Activated naive CD4-positive, alpha-beta T cell treated with anti-CD3 and anti-CD28 coated beads, Interleukin-2, amount 50 U/mL, for 24 hours (primary cell): ENCODE measurements around the gene PRR22.
"Not testable (repeated sequence)": the region's sequence is repeated elsewhere in the genome, so short reads cannot be mapped to it uniquely, and the experiment has no call there.

ENCODE experiments used
- H3K27ac Mint-ChIP-seq: one replicate; pipeline ENCODE4 v1.8.0; 2021; ENCODE audit warnings: mild to moderate bottlenecking, mixed read lengths
- H3K27me3 Mint-ChIP-seq: one replicate; pipeline ENCODE4 v1.8.0; 2021; ENCODE audit warnings: mixed read lengths
- H3K36me3 Mint-ChIP-seq: one replicate; pipeline ENCODE4 v1.8.0; 2021; ENCODE audit warnings: mixed read lengths
- H3K4me1 Mint-ChIP-seq: one replicate; pipeline ENCODE4 v1.8.0; 2021; ENCODE audit warnings: mixed read lengths
- H3K4me3 Mint-ChIP-seq: one replicate; pipeline ENCODE4 v1.8.0; 2021; ENCODE audit warnings: mild to moderate bottlenecking, mixed read lengths
- H3K9me3 Mint-ChIP-seq: one replicate; pipeline ENCODE4 v1.8.0; 2021; ENCODE audit warnings: mixed read lengths

PRR22 gene

GRCh38 chr19:5751709-5752108 is 32.8 kb downstream of the PRR22 start:
- Mint-ChIP-seq H3K27ac (no peak overlapping the region), H3K36me3 (no peaks in the 10 kb centered on the region)

GRCh38 chr19:5749505-5749904 is 35.0 kb downstream of the PRR22 start:
- H3K27ac Mint-ChIP-seq, result no peak overlapping the region
- no peaks in the 10 kb centered on the region for H3K9me3 Mint-ChIP-seq
- H3K4me3 Mint-ChIP-seq, result no peak overlapping the region
- no peaks in the 10 kb centered on the region for H3K36me3 Mint-ChIP-seq
- H3K4me1 Mint-ChIP-seq, result no peaks in the 10 kb centered on the region
- peaks cover 2% of the 10 kb centered on the region for H3K27me3 Mint-ChIP-seq

More at GRCh38 chr19:5751709-5752108, 32.8 kb downstream of the PRR22 start:
- Mint-ChIP-seq H3K27me3 (peaks cover 2% of the 10 kb centered on the region), H3K4me3 (no peak overlapping the region), H3K9me3 (no peaks in the 10 kb centered on the region), H3K4me1 (no peaks in the 10 kb centered on the region)

DNA sequence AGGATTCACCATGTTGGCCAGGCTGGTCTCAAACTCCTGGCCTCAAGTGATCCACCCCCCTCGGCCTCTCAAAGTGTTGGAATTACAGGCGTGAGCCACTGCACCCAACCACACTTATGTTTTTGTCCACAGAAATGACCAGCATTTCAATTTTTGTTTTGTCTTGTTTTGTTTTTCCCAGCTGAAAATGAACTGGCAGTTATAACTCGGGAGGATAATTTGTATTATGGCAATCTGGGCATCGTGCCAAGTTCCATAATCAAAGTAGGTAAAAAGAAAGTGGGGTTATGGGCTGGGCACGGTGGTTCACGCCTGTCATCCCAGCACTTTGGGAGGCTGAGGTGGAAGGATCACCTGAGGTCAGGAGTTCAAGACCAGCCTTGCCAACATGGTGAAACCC is 35.6 kb downstream of the PRR22 start:
- H3K4me1 Mint-ChIP-seq, H3K4me3 Mint-ChIP-seq, H3K27me3 Mint-ChIP-seq, H3K36me3 Mint-ChIP-seq, H3K9me3 Mint-ChIP-seq: not testable (repeated sequence)
- peak overlapping the region; percentile 35 for H3K27ac Mint-ChIP-seq

GRCh38 chr19:5744999-5745398 is 39.5 kb downstream of the PRR22 start:
- not testable (repeated sequence) for H3K9me3 Mint-ChIP-seq, H3K4me3 Mint-ChIP-seq, H3K4me1 Mint-ChIP-seq, H3K36me3 Mint-ChIP-seq, H3K27me3 Mint-ChIP-seq, H3K27ac Mint-ChIP-seq

DNA sequence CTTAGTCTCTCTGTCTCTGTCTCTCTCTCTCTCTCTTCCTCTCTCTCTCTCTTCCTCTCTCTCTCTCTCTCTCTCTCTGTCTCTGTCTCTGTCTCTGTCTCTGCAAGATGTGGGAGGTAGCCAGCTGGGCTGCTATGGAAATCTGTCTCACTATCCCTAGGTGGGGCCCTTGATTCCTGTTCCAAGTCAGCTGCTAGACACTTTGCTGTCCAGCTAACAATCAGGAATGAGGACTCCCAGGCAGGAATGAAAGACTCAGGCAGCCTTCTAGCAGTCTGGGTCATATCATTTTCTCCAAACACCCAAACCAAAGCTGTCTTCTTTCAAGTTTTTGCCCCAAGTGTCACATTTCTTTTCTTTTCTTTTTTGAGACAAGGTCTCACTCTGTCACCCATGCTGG is 40.9 kb downstream of the PRR22 start:
- Mint-ChIP-seq H3K9me3 (no peaks in the 10 kb centered on the region), H3K27ac (peak overlapping the region; percentile 27), H3K27me3 (no peaks in the 10 kb centered on the region), H3K4me1 (no peaks in the 10 kb centered on the region), H3K36me3 (no peaks in the 10 kb centered on the region), H3K4me3 (no peak overlapping the region)

- Mint-ChIP-seq H3K4me3 (no peak overlapping the region), H3K4me1 (no peaks in the 10 kb centered on the region), H3K27me3 (no peaks in the 10 kb centered on the region), H3K27ac (no peak overlapping the region), H3K9me3 (no peaks in the 10 kb centered on the region), H3K36me3 (no peaks in the 10 kb centered on the region)
Measured at GRCh38 chr19:5742051-5742450, 42.5 kb downstream of the PRR22 start.

DNA sequence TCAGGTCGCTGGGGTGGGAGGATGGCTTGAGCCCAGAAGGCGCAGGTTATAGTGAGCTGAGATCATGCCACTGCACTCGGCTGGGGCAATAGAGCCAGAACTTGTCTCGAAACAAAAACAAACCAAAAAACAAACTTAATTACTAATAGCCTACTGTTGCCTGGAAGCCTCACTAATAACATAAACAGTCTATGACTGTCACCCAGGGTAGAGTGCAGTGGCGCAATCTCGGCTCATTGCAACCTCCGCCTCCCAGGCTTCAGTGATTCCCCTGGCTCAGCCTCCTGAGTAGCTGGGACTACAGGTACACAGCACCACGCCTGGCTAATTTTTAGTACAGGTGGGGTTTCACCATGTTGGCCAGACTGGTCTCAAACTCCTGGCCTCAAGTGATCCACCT is 46.1 kb downstream of the PRR22 start:
- no peaks in the 10 kb centered on the region for H3K27me3 Mint-ChIP-seq
- no peaks in the 10 kb centered on the region for H3K4me1 Mint-ChIP-seq
- H3K36me3 Mint-ChIP-seq, result no peaks in the 10 kb centered on the region
- no peak overlapping the region for H3K27ac Mint-ChIP-seq
- no peak overlapping the region for H3K4me3 Mint-ChIP-seq
- no peaks in the 10 kb centered on the region for H3K9me3 Mint-ChIP-seq

DNA sequence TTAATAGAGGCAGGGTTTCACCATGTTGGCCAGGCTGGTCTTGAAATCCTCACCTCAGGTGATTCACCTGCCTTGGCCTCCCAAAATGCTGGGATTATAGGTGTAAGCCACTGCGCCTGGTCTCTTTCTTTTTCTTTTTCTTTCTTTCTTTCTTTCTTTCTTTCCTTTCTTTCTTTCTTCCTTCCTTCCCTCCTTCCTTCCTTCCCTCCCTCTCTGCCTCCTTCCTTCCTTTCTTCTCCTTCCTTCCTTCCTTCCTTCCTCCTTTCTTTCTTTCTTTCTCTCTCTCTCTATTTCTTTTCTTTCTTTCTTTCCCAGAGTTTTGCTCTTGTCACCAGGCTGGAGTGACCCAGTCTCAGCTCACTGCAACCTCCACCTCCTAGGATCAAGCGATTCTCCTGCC is 51.4 kb downstream of the PRR22 start:
- H3K27ac Mint-ChIP-seq, H3K36me3 Mint-ChIP-seq, H3K9me3 Mint-ChIP-seq, H3K4me3 Mint-ChIP-seq, H3K4me1 Mint-ChIP-seq, H3K27me3 Mint-ChIP-seq: not testable (repeated sequence)
